Superior temporal gyrus (tissue), 1 donor: Measurements from ENCODE around the gene SPACA6.
"Not testable (repeated sequence)": the region's sequence is repeated elsewhere in the genome, so short reads cannot be mapped to it uniquely, and the experiment has no call there.

Experiments
- DNase-seq: peaks from one replicate; pipeline ENCODE4 v3.0.0-alpha.2; 2016; ENCODE audit errors: extremely low spot score

SPACA6 gene, protein sequence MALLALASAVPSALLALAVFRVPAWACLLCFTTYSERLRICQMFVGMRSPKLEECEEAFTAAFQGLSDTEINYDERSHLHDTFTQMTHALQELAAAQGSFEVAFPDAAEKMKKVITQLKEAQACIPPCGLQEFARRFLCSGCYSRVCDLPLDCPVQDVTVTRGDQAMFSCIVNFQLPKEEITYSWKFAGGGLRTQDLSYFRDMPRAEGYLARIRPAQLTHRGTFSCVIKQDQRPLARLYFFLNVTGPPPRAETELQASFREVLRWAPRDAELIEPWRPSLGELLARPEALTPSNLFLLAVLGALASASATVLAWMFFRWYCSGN

DNA sequence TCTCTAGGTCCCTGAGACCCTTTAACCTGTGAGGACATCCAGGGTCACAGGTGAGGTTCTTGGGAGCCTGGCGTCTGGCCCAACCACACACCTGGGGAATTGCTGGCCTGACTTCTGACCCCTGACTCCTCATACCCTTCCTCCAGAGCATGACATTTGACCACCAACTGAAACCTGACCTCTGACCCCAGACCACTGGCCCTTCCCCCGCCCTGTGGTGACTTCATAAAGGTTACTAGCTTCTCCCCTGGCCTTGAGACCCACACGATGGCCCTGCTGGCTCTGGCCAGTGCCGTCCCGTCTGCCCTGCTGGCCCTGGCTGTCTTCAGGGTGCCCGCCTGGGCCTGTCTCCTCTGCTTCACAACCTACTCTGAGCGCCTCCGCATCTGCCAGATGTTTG, at the start of gene SPACA6:
Gene SPACA6, plus strand, starts transcription at position 71 of the 400 bp plus-strand sequence. Its CDS starts 197 bp downstream, at position 268.
- DNase-seq, result no peak

DNA sequence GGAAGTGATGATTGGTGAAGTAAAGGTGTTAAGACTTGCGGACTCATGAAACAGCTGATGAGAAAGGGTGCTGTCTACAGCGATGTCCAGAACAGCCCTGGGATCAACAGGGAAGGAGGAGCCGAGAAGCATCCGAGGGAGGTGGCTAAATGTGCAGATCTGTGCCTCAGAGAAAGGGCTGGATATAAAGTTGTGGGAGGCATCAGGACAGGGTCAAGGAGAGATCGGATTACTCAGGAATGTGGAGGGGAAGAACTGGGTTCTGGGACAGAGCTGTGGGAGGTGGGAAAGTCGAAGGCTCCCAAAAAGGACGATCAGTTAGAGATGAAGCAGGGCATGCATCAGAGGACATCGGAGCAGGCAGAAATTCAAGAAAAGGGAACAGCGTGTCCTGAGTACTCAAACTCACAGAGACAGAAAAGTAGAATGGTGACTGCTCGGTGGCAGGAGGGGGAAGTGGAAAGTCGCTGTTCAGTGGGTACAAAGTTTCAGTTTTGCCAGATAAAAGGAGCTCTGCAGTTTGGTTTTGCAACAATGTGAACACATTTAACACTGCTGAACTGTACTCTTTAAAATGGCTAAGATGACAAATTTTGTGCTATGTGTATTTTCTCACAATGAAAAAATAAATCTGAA, 48.4 kb upstream of the SPACA6 start:
- DNase-seq, result no peak

DNA sequence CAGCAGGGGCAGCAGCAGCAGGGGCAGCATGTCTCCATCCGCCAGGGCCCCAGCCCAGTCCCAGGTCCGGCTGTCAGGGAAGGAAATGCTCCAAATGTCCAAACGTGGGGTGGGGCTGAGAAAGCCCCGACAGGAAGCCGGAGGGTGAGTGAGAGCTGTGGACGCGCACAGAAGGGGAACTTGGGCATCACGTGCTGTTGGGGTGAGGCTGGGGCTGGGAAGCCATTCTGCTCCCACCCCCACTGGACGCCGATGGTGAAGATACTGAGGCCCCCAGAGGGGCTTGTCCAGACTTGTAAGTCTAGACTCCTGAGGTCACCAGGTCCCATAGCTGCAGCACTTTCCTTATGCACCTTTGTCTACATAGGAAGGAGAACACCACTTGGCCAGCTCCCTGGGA, 46.4 kb upstream of the SPACA6 start, which contains the start of gene SIGLEC14:
Gene SIGLEC14, minus strand, starts transcription at position 96 of the 400 bp plus-strand sequence. Its CDS starts 66 bp downstream, at position 30.
- DNase-seq, result not testable (repeated sequence)

DNA sequence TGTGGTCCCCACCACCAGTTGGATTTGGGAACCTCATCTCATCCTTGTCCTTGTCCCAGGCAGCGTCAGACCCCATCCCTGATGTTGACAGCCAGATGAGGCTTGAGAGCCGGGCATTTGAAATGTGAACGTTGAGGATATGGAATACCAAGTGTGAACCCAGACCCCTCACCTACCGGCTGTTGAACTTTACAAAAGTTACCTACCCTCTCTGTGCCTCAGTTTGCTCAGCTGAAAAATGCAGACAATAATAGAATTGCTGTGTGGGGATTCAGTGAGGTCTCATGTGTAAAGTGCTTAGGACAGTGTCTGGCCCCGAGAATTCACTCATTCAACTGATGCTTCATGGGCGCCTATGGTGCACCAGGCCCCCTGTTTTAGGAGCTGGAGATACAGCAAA, 45.8 kb upstream of the SPACA6 start:
- no peak for DNase-seq

DNA sequence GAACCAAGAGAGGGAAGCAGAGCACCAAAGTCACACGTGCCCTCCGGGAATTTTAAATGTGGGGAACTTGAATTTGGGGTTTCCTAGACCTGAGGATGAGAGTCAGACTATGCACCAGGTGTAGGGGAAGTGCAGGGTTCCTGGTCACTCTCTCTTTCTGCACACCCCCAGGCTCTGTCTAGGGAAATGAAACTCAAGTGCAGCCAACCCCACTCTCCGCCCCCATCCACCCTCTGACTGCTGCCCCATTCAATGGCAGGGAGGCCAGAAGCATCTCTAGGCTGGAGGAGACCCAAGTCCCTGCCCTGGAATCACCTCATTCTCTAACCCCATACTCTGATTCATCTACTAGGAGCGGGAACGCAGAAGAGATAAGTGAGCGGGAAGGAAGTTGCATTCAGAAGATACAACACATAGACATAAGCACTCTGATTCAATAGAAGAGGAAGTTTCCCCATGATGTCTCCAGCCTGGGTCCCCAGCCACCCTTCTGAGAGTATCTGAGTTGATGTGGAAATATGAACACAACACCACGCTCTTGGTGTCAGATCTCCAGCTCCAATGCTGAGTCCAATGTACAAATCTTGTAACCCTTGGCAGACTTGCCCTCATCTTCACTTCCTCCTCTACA, 41.8 kb upstream of the SPACA6 start:
- no peak for DNase-seq

DNA sequence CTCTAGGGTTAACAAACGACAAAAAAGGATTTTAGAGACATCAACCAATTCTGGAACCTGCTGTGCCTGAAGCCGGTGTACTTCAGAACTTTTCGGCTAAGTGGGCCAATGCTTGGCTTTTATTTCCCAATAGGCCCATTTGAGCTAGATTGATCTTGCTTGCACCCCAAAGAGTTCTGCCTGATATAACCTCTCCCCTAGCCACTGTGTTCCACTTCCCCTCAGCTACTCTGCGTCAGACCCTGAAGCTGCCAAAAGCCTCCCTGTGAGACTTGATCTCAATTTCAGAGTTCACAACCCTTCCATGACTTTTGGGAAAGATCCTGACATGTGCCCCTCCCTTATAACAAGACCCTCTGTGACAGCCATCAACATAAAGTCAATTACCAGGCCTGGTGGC, 40.9 kb upstream of the SPACA6 start:
- no peak for DNase-seq

DNA sequence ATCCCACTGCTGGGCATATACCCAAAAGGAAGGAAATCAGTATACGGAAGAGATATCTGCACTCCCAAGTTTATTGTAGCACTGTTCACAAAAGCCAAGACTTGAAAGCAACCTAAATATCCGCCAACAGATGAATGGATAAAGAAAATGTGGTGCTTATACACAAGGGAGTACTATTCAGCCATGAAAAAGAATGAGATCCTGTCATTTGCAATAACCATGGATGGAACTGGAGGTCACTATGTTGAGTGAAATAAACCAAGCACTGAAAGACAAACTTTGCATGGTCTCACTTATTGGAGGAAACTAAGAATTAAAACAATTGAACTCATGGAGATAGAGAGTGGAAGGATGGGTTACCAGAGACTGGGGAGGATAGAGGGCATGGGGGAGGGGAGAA, 40.0 kb upstream of the SPACA6 start:
- no peak for DNase-seq

DNA sequence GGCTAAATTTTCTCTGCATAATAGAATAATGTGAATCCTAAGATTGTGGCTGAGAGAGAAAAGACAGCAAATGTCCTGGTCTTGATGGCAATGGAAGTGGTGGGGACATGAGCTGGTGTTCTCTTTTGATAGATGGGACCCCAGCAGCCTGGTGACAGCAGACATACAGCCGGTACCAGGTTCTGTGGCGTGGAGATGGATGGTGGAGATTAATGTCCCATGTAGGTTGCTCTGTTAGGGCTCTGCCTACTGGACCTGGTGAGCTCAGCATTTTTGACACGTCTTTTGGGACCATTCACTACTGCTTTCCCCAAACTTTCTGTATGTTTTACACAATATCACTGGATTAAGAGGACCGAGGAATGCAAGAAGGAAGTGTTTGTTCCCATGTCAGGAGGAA, 38.3 kb upstream of the SPACA6 start:
- DNase-seq, result no peak

DNA sequence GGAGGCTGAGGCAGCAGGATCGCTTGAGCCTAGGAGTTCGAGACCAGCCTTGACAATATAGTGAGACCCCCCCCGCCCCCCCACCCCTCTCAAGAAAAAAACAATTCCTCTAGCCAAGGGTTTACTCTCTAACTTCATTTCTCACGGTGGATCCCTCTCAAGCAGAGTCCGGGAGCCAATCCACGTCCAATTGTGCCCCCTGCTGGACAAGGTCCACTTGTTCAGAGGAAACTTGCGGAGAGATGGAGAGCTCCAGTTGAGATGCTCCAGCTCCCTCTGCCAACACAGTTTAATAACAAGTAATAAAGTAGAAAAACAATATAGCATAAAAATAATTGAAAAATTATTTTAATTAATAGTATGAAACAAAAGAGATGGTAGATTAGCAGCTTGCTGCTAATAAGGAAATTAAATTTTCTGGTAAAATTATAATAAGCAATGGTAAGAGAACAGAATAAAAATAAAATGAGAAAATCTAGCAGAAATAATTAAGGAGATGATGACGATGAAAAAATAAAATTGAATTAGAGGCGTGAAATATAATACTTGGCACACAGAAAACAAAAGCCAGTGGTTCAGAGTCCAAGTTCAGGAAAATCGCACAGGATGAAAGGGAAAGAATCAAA, 32.0 kb upstream of the SPACA6 start:
- DNase-seq, result peak; percentile 95

DNA sequence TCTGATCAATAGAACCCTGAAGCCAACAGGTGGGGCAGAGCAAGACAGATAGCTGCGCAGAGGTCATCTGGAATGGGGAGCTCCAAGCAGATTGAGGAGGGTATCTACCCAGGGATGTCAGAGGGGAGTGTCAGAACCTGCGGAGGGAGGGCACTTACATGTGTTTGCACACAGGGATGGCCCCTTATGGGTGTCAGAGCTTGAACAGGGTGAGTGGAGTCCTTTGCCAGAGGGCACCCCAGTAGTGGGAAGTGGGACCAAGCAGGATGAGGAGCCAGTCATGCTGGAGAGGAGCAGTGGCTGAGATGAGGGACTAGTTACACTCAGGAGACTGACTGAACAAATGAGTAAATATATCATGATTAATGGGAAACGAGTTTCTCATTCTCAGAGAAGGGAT, 29.5 kb upstream of the SPACA6 start:
- DNase-seq, result no peak

DNA sequence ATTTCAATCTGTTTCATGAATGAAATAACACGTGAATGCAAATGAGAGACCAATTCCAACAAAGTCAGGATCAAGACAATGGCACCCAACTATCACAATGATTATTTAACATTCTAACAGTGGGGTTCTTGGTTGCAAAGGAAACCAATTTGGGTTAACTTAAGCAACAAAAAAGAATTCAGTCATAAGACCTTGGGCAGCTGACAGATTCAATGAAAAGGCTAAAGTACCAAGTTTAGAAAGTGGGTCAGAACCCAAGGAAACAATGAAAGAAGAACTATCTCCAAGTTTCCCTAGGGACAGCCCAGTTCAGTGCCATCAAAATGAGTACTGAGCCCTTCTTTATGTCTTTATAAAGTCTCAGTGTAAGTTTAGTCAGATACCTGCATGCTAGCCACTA, 29.0 kb upstream of the SPACA6 start:
- no peak for DNase-seq

DNA sequence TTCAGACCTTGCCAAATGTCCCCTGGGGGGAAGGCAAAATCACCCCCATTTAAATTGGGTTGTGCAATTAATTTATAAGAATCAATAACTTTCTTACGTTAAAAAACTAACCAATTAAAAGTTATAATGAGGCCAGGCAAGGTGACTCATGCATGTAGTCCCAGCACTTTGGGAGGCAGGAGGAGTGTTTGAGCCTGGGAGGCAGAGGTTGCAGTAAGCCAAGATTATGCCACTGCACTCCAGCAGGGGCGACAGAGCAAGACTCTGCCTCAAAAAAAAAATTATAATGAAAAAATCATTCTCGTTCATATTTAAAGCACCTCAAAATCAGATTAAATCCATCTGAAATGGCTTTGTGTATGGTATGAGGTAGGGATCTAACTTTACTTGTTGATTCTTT, 28.1 kb upstream of the SPACA6 start:
- DNase-seq, result no peak

DNA sequence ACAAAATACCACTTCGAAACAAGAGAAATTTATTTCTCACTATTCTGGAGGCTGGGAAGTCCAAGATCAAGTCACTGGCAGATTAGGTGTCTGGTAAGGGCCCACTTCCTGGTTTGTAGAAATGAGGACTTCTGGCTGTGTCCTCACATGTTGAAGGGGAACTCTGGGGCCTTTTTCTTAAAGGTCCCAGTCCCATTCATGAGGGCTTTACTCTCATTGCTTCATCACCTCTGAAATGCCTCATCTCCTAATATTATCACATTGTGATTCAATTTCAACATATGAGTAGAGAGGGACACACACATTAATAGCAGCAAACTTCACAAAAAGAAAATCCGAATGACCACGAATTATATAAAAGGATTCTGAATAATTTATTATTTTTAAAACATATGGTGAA, 24.9 kb upstream of the SPACA6 start:
- no peak for DNase-seq

DNA sequence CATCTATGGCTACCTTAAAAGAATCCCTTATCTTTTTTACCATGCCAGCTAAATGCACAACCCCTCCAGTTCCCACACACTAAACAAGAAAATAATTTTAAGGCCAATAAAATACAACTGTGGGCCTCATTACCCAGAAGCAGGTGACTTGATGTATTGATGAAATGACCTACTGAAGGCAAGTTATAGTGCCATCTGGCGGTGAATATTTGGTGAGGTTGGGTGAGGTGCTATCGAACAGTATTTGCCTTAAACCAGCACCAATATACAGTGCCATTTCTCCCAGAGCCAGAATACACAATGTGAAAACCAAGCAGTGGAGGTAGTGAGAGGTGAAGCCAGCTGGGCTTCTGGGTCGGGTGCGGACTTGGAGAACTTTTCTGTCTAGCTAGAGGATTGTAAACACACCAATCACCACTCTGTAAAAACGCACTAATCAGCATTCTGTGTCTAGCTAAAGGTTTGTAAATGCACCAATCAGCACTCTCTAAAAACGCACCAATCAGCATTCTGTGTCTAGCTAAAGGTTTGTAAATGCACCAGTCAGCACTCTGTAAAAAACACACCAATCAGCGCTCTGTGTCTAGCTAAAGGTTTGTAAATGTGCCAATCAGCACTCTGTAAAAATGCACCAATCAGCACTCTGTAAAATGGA, 17.1 kb upstream of the SPACA6 start:
- not testable (repeated sequence) for DNase-seq

DNA sequence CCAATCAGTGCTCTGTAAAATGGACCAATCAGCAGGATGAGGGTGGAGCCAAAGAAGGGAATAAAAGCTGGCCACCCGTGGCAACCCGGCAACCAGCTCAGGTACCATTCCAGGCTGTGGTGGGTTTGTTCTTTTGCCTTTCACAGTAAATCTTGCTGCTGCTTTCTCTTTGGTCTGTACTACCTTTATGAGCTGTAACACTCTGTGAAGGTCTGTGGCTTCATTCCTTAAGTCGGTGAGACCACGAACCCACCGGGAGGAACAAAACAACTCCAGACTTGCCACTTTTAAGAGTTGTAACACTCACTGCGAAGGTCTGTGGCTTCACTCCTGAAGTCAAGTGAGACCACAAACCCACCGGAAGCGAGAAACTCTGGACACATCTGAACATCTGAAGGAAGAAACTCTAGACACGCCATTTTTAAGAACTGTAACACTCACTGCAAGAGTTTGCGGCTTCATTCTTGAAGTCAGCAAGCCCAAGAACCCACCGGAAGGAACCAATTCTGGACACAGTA, 16.5 kb upstream of the SPACA6 start:
- no peak for DNase-seq

DNA sequence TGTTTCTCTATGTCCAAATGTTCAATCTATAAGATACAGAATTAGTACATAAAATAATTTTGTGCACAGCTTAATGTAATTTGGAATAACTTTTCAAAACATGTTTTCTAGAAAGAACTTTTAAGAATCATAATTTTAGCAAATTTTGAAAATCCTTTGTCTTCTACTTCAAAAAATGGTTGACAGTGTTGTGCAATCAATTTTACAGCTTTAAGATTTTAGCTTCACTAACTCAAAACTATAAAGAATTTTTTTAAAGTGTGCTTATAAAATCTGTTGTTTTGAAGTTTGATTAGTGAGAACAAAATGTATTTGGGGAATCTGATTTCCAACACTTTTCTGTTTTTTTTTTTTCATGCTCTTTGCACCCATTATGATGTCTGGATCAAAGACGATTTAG, 12.7 kb upstream of the SPACA6 start:
- no peak for DNase-seq

DNA sequence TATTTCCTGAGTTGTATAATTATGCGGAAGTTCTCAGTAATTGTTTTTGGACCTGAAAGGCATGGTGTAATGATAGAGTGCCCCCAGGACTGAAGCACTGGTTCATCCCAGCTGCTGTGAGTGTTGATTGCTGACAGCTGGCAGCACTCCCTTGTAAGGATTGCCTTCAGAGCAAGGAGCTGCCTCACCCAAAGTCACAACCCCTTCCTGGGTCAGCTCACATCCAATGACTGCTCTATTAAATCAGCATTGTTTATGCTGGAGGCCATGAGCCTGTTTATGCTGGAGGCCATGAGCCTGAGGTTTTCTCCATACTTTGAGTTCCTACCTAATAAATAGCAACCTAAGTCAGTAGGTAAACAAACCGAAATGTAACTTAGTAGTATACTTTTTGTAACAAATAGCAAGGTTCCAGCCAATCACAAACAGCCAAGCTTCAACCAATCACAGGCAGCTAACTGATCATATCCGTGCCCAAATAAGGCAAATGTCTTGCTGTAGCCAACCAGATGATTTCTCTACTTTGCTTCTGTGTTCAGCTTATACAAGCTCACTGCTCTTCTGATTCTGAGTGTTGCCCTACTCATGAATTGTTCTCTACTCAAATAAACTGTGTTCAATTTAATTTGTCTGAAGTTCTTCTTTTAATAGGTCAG, 11.7 kb upstream of the SPACA6 start:
- no peak for DNase-seq

DNA sequence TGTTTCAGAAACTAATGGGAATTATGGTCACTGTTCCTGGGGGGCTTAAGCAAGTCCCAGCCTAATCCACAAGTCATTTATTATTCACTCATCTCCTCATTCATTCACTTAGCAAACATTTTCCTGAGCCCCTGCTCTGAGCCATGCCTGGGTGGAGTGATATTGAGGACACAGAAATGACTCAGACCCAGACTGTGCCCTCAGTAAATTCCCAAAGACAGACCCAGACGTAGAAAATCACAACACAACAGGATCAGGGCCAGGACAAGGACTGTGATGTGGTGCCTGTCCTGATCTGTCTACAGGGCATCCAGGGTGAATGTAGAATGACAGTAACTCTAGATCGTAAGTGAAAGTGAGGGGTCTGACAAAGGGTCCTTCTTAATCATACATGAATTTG, 7.0 kb upstream of the SPACA6 start:
- DNase-seq, result no peak

DNA sequence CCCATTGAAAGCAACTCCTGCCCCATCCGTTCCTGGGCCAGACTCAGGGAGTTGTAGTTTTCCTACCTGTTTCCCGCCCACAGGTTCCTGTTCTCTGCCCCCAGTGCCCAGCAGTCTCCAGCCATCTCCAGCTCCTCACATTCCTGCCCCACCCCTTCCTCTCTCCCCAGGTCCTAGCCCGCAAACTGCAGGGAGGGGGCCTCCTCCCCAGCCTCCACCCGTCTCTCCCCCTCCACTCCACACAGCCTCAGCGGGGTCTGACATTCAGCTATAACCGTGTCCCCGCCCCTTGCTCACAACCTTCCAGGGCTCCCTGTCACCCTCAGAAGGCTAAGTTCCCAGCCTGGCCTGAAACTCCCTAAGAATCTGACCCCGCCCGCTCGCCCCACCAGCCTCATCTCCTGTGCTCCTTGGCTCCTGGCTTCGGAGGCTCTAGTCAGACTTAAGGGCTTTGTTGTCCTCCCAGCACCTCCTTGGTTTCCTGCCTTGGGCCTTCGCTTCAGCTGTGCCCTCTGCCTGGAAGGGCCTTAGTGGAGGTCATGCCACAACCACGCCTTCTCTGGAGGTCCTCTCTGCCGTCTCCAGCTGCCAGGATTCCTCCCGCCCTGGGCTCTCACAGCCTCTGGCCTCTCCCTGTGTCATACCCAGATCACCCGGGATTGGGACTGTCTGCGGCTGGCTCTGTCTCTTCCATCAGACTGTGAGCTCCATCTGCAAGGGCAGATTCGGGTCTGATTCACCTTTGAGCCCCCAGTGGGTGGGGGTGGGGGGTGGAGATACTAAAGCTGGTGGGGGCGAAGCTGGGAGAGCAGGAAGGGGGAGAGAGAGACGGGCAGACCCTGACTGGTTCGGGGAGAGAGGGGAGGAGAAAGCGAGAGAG, 5.1 kb upstream of the SPACA6 start:
- peak; percentile 46 for DNase-seq
